Panc1 (cell line): Measurements from ENCODE around the gene NSG2.

Source experiments
- POLR2AphosphoS5 ChIP-seq: IDR thresholded peaks from 2 replicates; pipeline ENCODE4 v1.6.1; 2012; ENCODE audit warnings: mild to moderate bottlenecking, low read depth, low read length, moderate library complexity
- TF ChIP-seq, protein P1 (sequence below): fragments of 450-650 bp; IDR thresholded peaks from 2 replicates; pipeline ENCODE4 v1.5.1; 2017; ENCODE audit warnings: mild to moderate bottlenecking

DNA sequence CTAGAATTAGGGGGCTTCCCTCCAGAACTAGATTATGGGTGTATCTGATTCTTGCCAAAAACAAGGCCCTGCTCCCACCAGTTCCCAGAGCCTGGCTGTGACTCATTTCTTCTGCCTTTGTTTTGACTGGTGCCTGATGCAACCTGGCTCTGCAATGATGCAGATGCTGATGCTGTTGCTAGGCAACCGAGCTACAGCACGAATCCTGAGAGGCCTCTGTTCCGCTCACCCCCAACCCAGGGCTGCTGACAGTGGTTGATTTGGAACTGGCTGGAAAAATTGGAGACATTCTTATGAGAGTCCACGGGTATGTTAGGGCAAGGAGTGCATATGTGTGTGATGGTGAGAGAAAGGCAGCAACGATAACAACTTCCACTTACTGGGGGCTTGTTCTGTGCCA is 100.3 kb downstream of the NSG2 start:
- TF ChIP-seq, protein P1, sequence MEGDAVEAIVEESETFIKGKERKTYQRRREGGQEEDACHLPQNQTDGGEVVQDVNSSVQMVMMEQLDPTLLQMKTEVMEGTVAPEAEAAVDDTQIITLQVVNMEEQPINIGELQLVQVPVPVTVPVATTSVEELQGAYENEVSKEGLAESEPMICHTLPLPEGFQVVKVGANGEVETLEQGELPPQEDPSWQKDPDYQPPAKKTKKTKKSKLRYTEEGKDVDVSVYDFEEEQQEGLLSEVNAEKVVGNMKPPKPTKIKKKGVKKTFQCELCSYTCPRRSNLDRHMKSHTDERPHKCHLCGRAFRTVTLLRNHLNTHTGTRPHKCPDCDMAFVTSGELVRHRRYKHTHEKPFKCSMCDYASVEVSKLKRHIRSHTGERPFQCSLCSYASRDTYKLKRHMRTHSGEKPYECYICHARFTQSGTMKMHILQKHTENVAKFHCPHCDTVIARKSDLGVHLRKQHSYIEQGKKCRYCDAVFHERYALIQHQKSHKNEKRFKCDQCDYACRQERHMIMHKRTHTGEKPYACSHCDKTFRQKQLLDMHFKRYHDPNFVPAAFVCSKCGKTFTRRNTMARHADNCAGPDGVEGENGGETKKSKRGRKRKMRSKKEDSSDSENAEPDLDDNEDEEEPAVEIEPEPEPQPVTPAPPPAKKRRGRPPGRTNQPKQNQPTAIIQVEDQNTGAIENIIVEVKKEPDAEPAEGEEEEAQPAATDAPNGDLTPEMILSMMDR, result no peak
- TF ChIP-seq POLR2AphosphoS5, result no peak
